Sigmoid colon (tissue), 7 donors: ENCODE measurements around the gene SCG5. TPM values are rescaled to one million over a fixed set of nuclear protein-coding genes. Genes with fewer than 3 reads are reported as not detected.

Source experiments
- DNase-seq: peaks from one replicate; pipeline ENCODE4 v3.0.0-alpha.2; 2019
- H3K27ac ChIP-seq, 4 donors: fragments of 200-600 bp; sonication (generic); one replicate each; pipeline ENCODE4 v1.5.1; 2016 to 2019; ENCODE audit warnings: mild to moderate bottlenecking in 1 of 4
- H3K27me3 ChIP-seq, 3 donors: fragments of 200-600 bp; sonication (generic); one replicate each; pipeline ENCODE4 v1.5.1; 2019; ENCODE audit warnings: mild to moderate bottlenecking in 1 of 3
- H3K36me3 ChIP-seq, 4 donors: fragments of 200-600 bp; sonication (generic); one replicate each; pipeline ENCODE4 v1.5.1; 2016 to 2019
- H3K4me1 ChIP-seq, 4 donors: fragments of 200-600 bp; sonication (generic); one replicate each; pipeline ENCODE4 v1.5.1; 2017 to 2019
- H3K4me3 ChIP-seq, 4 donors: fragments of 200-600 bp; sonication (generic); one replicate each; pipeline ENCODE4 v1.5.1; 2017 to 2019; ENCODE audit warnings: mild to moderate bottlenecking in 2 of 4, moderate library complexity in 1 of 4
- H3K9me3 ChIP-seq, 4 donors: fragments of 200-600 bp in 3 of 4; sonication (generic) in 3 of 4; one replicate each; pipeline versions ENCODE4 v1.5.1 to v1.6.1; 2013 to 2019
- EP300 ChIP-seq, 4 donors: sonication (generic); formaldehyde crosslinking; IDR thresholded peaks; one replicate each; pipeline ENCODE4 v1.6.1; 2017; ENCODE audit warnings: antibody characterized with exemption in 4 of 4
- POLR2A ChIP-seq, 2 donors: fragments of 450-650 bp; IDR thresholded peaks; one replicate each; pipeline ENCODE4 v1.6.1; 2016; ENCODE audit warnings: antibody characterized with exemption in 2 of 2, mild to moderate bottlenecking in 2 of 2, moderate library complexity in 2 of 2
- POLR2AphosphoS5 ChIP-seq, 4 donors: sonication (generic); formaldehyde crosslinking; IDR thresholded peaks; one replicate each; pipeline ENCODE4 v1.6.1; 2017; ENCODE audit warnings: antibody characterized with exemption in 4 of 4
- WGBS, 2 donors: extraction: QIAGEN DNeasy Blood & Tissue Kit; methylation state at CpG; one replicate each; pipeline ENCODE4 v1.1.7; 2013; 5-methylcytosine and 5-hydroxymethylcytosine counted together
- intact Hi-C: fragments of 100-400 bp; cut with DNase I; formaldehyde crosslinking; loops from one replicate; pipeline ENCODE4 v1.15.1; 2023
- polyA plus RNA-seq, 3 donors: library from polyadenylated mRNA; stranded (reverse); fragments of 200-250 nt; gene quantifications; one replicate each; pipeline ENCODE4 v1.2.3, GENCODE V29; 2013
- total RNA-seq, 4 donors: library from RNA; depleted of rRNA; stranded (reverse); fragments of >200 nt; gene quantifications; one replicate each; pipeline ENCODE4 v1.1.0, GENCODE V29; 2016
- TF ChIP-seq, protein P1 (sequence below), 4 experiments: fragments of 450-650 bp in 3 of 4; fragments of 200-600 bp in 1 of 4; IDR thresholded peaks; one replicate each; pipeline ENCODE4 v1.5.1; 2016 to 2019; ENCODE audit warnings: antibody characterized with exemption in 4 of 4, mild to moderate bottlenecking in 3 of 4, moderate library complexity in 2 of 4
- donor health status: healthy with polysubstance abuse.
- donor health status: Bipolar disorder and iron deficiency.
- donor health status: healthy.

Gene SCG5
- total and polyA plus RNA-seq, 7 donors, result 2.2 to 10.0 (median 3.3) TPM

GRCh38 chr15:32636908-32637567, 4.5 kb upstream of the SCG5 start:
- no peak overlapping the region for H3K27ac ChIP-seq
- TF ChIP-seq POLR2AphosphoS5 (IDR thresholded peaks at IDR 0.05) (no peak), EP300 (IDR thresholded peaks at IDR 0.05) (no peak), POLR2A (IDR thresholded peaks at IDR 0.05) (no peak)
- TF ChIP-seq, protein P1, sequence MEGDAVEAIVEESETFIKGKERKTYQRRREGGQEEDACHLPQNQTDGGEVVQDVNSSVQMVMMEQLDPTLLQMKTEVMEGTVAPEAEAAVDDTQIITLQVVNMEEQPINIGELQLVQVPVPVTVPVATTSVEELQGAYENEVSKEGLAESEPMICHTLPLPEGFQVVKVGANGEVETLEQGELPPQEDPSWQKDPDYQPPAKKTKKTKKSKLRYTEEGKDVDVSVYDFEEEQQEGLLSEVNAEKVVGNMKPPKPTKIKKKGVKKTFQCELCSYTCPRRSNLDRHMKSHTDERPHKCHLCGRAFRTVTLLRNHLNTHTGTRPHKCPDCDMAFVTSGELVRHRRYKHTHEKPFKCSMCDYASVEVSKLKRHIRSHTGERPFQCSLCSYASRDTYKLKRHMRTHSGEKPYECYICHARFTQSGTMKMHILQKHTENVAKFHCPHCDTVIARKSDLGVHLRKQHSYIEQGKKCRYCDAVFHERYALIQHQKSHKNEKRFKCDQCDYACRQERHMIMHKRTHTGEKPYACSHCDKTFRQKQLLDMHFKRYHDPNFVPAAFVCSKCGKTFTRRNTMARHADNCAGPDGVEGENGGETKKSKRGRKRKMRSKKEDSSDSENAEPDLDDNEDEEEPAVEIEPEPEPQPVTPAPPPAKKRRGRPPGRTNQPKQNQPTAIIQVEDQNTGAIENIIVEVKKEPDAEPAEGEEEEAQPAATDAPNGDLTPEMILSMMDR (IDR thresholded peaks at IDR 0.05), result no peak
- no peak overlapping the region for H3K4me3 ChIP-seq
- WGBS, 2 donors, result 92 to 96% methylated on average over 8 of the region's 8 CpGs
- intact Hi-C loops, result no loop called here
- DNase-seq, result no peak
- no peaks in the 10 kb centered on the region for H3K9me3 ChIP-seq
- H3K4me1 ChIP-seq, result no peaks in the 10 kb centered on the region
- H3K36me3 ChIP-seq, result no peaks in the 10 kb centered on the region
- peaks cover 0 to 16% (median 0%) of the 10 kb centered on the region in 3 donors for H3K27me3 ChIP-seq

DNA sequence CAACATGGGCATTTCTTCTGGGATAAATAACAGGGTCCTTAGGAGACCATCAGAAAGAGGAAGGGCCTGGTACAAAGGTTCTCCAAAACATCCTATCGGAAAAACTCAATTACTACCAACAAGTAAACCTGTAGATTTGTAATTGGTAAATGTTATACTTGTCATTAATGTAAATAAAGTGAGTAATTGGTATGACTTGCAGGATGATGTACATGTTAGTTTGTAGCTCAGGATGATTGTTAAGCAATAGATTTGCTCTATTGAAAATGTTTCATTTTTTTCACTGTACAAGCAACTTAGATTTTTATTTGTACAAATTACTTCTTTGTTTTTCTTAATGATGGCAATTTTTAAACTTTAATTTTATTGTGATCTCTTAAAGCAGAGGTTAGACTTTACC, 3.8 kb upstream of the SCG5 start:
- peaks cover 0 to 21% (median 0%) of the 10 kb centered on the region in 3 donors for H3K27me3 ChIP-seq
- TF ChIP-seq EP300 (IDR thresholded peaks at IDR 0.05) (no peak), POLR2A (IDR thresholded peaks at IDR 0.05) (no peak), POLR2AphosphoS5 (IDR thresholded peaks at IDR 0.05) (no peak)
- TF ChIP-seq, protein P1 (IDR thresholded peaks at IDR 0.05), result no peak
- no peaks in the 10 kb centered on the region for H3K4me1 ChIP-seq
- no peak for DNase-seq
- WGBS, 2 donors, result 97% methylated on average over 1 of the region's 1 CpG
- H3K27ac ChIP-seq, result no peak overlapping the region
- intact Hi-C loops, result no loop called here
- no peaks in the 10 kb centered on the region for H3K9me3 ChIP-seq
- H3K4me3 ChIP-seq, result no peak overlapping the region
- no peaks in the 10 kb centered on the region for H3K36me3 ChIP-seq

DNA sequence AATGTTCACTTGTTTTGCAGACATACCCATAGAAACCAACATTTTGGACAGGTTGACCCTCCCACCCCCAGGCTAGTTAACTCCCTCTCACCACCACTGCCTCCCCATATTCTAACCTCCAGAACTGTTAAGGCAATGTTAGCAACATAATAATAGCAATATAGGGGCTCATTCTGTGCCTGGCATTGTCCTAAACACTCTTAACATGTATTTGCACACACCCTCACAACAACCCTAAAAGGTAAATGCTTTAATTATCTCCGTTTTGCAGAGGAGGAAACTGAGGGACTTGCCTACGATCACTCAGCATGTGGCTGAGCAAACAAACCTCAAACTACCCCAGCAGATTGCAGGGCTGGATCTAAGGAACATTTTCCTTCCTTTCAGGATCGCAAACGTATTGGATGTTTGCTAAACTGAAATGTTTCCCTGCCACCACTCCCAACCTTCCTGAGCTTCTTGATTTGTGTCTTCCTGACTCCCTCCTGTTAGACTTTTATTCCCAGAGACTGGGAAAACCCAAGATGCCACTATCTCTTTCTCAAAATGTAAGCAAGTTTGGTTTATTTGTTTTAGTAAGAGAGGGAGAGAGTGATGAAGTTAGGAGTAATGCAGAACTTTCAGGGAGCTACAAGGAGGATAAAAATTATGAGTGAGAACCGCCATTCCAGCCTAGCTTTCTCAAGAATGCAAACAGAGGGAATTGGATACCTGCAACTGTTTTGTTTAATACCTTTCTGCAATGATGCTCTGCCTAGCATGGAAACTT, 1.3 kb downstream of the SCG5 start:
- no peak overlapping the region for H3K27ac ChIP-seq
- intact Hi-C loops, result no loop called here
- TF ChIP-seq POLR2A (IDR thresholded peaks at IDR 0.05) (no peak), EP300 (IDR thresholded peaks at IDR 0.05) (no peak), POLR2AphosphoS5 (IDR thresholded peaks at IDR 0.05) (no peak)
- 31 to 67% methylated on average over 5 of the region's 5 CpGs for WGBS, 2 donors
- no peaks in the 10 kb centered on the region for H3K36me3 ChIP-seq
- H3K9me3 ChIP-seq, result no peaks in the 10 kb centered on the region
- H3K4me3 ChIP-seq, result no peak overlapping the region
- peaks cover 0 to 32% (median 0%) of the 10 kb centered on the region in 3 donors for H3K27me3 ChIP-seq
- no peak for DNase-seq
- H3K4me1 ChIP-seq, result no peaks in the 10 kb centered on the region

GRCh38 chr15:32643907-32644445, 2.5 kb downstream of the SCG5 start:
- Histone ChIP-seq H3K36me3 (no peaks in the 10 kb centered on the region), H3K4me1 (no peaks in the 10 kb centered on the region), H3K27me3 (peaks cover 0 to 32% (median 0%) of the 10 kb centered on the region in 3 donors), H3K27ac (no peak overlapping the region), H3K9me3 (no peaks in the 10 kb centered on the region), H3K4me3 (no peak overlapping the region)
- DNase-seq, result no peak
- intact Hi-C loops, result no loop called here
- TF ChIP-seq EP300 (IDR thresholded peaks at IDR 0.05) (no peak), POLR2AphosphoS5 (IDR thresholded peaks at IDR 0.05) (no peak), POLR2A (IDR thresholded peaks at IDR 0.05) (no peak)
- TF ChIP-seq, protein P1 (IDR thresholded peaks at IDR 0.05), result no peak
- 95 to 97% methylated on average over 1 of the region's 1 CpG for WGBS, 2 donors

DNA sequence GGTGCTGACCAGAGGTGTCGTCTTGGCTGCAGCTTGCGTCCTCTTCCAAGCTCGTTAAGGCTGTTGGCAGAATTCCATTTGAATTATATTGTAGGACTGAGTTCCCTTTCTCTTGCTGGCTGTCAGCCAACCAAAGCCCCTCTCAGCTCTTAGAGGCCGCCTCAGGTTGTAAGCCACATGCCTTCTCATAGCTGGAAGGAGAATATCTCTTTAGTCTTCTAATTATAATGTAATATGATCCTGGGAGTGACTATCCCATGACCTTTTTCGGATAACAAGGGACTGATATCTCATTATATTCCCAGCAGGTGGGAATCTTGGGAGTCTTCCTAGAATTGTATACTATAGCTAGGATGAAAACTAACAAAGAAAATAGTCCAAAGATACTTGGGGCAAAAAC, 4.8 kb downstream of the SCG5 start:
- TF ChIP-seq EP300 (IDR thresholded peaks at IDR 0.05), result no peak
- TF ChIP-seq POLR2A (IDR thresholded peaks at IDR 0.05), result no peak
- no peak for TF ChIP-seq POLR2AphosphoS5 (IDR thresholded peaks at IDR 0.05)
- TF ChIP-seq, protein P1 (IDR thresholded peaks at IDR 0.05), result no peak
- H3K4me1 ChIP-seq, result no peaks in the 10 kb centered on the region
- no peak overlapping the region for H3K27ac ChIP-seq
- H3K27me3 ChIP-seq, result peaks cover 0 to 24% (median 0%) of the 10 kb centered on the region in 3 donors
- H3K9me3 ChIP-seq, result no peaks in the 10 kb centered on the region
- intact Hi-C loops, result no loop called here
- H3K36me3 ChIP-seq, result no peaks in the 10 kb centered on the region
- no peak for DNase-seq
- WGBS, 2 donors, result 47 to 64% methylated on average over 5 of the region's 5 CpGs
- H3K4me3 ChIP-seq, result no peak overlapping the region
